Stimulated activated CD8-positive, alpha-beta memory T cell treated with anti-CD3 and anti-CD28 coated beads, Interleukin-12 subunit alpha, Interleukin-12 subunit beta, amount 100 ng/mL, for 24 hours (primary cell): Measurements from ENCODE around the gene SNAI1.

Experiments
- DNase-seq: peaks from one replicate; pipeline ENCODE4 v3.0.0-alpha.2; 2020; ENCODE audit errors: extremely low read depth

SNAI1 gene

DNA sequence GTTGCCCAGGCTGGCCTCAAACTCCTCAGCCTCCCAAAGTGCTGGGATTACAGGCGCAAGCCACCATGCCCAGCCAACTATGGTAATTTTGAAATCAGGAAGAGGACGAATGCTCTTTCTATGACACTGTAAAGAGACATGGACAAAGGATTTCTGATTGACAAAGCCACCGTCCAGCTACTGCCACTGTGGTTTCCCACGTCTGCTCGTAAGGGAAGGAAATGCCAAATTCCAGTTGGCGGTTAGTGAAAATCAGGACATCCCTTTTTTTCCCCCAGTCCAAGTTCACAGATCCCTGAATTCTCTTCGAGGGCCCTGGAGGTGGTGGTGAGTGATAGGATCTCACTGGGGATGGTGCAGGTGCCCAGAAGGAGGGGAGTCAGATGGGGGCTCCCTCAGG, 31.2 kb downstream of the SNAI1 start:
- DNase-seq = no peak

- no peak for DNase-seq
Observed at GRCh38 chr20:50014570-50015562, 32.1 kb downstream of the SNAI1 start.

DNA sequence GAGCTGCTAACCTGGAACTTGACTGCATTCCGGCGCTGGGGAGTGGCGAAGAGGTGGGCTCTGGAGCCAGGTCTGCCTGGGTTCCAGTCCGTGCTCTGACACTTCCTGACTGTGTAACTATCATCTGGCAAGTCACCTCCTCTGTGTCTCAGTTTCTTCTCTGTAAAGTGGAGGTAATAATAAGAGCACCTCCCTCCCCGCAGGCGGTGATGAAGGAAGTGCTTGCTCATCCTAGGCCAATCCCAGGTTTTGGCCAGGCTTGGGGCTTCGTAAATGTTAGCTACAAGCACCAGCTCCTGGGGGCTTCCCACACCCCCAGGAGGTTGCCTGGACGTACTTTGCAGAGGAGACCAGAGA, 32.8 kb downstream of the SNAI1 start:
- DNase-seq = no peak

- DNase-seq = no peak
Observed at GRCh38 chr20:50015993-50016770, 33.4 kb downstream of the SNAI1 start.

GRCh38 chr20:50017160-50017559, 34.4 kb downstream of the SNAI1 start:
- no peak for DNase-seq

GRCh38 chr20:50017576-50018248, 34.9 kb downstream of the SNAI1 start:
- DNase-seq = no peak

DNA sequence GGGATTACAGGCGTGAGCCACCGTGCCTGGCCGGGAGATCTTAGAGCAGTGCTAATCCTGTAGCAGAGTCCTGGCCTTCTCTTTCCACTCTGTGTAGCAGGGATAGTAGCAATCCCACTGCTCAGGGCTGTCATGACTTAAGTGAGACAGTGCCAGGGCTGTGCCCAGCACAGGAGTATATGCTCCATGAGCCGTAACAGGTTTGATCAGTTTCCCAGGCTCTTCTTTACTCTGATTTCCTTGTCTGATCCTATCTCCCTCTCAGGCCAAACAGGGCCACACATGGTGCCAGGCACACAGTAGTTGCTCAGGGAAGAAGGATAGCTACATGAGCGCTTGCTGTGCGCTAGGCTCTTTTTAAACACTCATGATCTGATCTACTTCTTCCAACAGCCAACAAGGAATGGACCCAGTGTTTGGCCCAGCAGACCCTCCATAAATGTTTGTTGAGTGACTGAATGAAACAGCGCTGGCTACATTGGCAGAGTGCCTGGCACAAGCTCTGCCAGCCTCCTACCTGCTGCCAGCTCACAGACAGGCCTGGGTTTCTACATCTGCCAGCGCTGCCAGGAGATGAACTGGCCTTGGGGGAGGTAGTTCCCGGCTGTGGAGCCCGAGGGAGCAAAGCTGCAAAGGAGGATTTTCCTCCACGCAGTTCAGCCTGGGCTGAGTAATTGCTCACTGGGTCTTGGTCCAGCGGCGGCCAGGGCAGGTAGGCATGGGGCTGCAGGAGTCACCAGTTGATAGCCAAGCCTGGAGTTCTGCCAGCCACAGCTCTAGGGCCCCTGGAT, 36.9 kb downstream of the SNAI1 start:
- no peak for DNase-seq

- DNase-seq = no peak
Observed at GRCh38 chr20:50020288-50020687, 37.5 kb downstream of the SNAI1 start.

GRCh38 chr20:50022676-50023075, 39.9 kb downstream of the SNAI1 start:
- DNase-seq = no peak

DNA sequence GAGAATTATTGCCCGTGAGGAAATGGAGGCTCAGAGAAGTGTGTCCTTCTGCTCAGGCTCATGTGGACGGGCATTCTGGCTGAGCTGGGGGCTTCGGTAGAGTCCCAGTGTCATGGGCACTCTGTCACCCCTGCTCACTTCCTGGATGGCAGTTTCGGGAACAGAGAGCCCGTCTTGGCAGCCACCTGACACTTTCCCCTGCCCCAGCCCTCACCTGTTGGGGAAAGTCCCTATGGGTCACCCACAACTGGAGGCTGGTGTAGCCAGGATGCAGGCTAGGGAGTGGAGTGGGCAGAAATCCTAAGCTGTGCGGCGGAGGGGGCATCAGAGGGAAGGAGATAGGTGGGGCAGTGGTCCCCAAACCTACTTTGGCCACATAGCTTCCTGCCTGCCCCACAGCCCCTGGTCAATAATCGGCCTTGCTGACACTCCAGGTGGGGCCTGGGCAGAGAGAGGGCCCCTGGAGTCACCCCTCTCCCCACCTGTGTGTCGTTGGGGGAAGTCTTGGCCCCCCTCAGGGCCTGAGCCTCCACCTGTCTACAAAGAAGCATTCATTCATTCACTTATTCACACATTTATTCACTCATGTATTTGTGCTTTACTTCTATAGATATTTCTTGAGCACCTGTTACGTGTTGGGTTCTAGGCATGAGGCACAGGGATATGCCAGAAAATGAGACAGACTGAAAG, 40.5 kb downstream of the SNAI1 start:
- DNase-seq = no peak

DNA sequence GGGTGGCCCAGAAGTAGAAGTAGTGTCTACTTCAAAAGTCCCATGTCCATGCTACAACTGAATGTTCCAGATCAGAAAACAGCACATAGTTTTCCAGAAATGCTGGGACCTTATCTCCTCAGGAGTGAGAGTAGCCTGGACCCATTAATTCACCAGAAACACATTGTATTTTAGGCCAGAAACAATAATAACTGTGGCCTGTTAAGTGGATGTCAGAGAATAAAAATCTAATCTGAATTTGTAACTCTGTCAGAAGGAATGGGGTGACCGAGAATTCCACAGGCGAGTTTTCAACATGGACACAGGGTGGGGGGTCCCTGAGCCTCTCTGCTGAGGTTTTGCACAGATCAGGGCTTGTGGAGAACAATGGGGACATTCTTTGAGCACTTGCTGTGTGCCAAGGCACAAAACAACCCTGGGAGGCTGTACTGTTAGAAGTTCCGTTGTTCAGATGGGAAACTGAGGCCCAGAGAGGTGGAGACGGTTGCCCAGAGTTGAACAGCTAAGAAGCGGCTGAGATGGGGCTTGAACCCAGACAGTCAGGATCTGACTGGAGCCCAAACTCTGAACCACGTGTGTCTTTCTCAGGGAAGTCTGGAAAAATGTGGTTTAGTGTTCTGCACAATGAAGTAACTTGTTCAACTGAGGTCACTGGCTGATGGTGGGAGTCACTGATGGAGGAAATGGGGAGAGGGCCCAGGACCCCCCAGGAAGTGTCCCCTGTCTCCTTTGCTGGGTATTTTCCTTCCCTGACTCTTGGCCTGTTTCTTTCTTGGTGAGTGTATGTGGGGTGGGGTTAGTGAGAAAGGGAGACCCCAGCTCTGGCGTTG, 44.2 kb downstream of the SNAI1 start:
- no peak for DNase-seq

DNA sequence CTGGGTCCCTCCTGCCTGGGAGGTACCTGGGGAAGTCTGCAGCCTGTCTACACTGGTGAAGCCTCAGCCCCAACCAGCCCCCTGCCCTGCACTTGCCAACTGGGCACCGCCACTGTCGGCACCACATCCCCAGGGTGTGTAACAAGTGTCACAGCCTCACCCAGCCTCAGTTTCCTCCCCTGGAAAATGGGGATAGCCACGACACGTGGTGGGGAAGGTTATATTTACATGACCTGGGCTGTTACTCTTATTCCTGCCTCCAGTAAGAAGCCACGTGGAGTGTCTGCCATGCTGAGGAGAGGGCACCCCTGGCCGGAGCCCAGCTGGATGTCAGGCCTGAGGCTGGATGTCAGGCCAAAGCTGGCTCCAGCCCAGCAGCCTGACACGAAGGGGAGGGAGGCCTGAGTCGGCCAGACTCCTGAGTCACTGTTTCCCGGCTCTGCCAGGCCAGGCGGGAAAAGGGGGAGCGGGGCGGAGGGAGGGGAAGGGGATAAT, 44.9 kb downstream of the SNAI1 start:
- no peak for DNase-seq

DNA sequence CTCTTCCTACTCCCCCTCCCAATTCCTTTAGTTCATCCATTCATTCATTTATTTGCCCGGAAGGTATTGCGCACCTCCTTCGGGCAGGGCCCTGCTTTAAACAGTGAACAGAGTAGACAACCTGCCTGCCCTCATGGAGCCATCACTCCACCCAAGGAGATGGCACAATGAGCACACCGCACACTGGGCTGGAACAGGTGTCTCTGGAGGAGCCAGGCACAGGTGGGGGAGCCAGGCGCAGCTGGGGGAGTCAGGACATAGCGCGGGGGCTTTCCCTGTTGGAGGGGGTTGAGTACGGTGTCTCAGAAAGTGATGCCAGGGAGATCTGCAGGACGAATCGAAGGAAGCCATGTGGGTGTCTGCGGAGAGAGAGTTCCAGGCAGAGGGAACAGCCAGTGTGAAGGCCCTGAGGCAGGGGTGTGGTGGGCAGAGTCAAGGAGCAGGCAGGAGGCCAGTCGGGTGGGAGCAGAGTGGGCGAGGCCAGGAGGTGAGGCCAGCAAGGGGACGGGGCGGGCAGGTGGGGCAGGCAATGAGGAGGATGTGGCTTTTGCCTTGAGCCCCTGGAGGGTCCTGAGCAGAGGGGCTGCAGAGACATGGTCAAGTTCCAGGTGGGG, 46.4 kb downstream of the SNAI1 start:
- no peak for DNase-seq

DNA sequence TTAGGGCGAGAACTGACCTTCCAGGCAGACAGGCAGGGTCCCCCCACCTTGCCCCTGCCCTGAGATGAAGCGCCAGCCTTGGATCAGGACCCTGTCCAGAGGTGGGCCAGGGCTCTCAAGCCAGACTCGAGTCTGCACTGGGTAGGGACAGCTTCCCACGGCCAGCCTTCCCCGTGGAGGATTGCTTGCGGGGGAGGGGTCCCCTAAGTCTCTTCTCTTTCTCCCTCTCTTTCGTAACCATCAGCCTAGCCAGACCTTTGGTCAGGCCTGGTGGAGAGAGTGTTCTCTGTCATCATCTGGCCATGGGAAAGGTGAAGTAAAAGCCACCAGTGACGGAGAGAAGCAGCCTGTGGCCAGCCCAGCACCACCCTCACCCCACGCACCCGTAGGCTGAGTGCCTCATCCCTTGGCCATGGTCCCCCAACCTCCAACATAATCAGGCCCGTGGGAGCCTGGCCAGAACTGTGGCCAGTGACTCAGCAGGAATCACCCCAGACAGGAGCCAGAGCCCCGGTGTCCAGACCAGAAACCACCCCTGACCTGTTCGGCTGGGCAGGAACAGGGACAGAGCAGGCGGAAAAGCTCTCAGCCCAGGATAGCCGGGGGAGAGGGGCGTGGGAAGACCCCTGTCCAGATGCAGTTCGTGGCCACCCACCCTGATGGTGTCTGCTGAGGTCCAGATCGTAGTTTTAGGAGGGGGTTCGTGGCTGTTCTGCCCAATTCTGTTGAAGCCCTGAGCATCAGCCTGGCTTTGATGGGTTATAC, 47.1 kb downstream of the SNAI1 start:
- no peak for DNase-seq

DNA sequence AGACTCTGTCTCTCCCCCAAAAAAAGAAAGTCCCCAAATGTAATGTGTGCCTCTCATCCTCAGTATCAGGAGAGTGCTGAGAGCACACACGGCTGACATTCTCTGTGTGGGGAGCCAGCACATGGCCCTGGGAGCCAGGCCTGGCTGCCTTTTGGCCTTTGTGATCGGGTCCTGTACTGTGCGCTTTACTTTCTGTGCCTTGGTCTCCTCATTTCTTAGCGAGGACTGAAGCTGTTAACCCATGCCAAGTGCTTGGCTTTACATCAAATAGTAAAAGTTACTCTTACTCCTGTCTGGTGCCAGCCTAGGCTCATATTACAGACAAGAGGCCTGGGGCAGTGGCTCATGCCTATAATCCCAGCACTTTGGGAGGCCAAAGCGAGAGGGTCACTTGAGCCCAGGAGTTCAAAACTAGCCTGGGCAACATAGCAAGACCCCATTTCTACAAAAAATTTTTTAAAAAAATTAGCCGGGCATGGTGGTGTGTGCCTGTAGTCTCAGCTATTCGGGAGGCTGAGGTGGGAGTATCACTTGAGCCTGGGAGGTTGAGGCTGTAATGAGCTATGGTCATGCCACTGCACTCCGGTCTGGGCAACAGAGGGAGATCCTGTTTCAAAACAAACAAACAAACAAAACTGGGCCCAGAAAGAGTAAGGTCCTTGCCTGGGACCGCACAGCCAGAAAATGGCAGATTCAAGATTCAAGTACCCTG, 50.3 kb downstream of the SNAI1 start:
- no peak for DNase-seq

DNA sequence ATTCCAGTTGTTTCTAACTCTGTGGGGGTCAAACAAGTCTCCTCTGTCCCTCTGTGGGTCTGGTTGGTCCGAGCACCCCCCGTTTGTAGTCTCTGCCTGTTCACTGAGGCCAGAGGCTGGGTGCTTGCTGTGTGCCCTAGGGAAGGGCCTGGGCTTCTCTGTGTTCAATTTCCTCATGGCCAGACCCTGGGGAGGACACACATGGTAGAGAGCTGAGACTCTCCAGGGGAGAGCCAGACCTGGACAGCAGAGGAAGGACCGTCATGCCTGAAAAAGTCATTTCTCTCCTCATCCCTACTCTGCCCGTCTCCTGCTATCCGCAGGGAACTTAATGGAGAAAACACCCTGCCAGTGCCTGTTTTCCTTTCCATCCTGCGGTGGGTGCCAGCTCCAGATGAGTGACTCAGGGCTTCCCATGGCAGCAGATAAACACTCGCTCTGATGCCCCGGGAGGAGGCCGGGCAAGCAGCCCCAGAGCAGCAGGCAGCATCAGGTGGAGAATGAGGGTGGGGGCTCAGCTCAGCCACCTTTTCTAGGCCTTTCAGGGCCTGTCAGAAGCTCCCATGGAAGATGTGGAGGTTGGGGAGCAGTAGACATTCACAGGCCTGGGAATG, 51.9 kb downstream of the SNAI1 start:
- DNase-seq = no peak

- no peak for DNase-seq
Observed at GRCh38 chr20:50036703-50037102, 53.9 kb downstream of the SNAI1 start.

- DNase-seq = no peak
Observed at GRCh38 chr20:50037123-50037522, 54.3 kb downstream of the SNAI1 start.
